GM12878 (cell line): Measurements from ENCODE around the gene DLG2. TPM values are rescaled to one million over a fixed set of nuclear protein-coding genes. Genes with fewer than 3 reads are reported as not detected.

Experiments used
- ATAC-seq: fragments of 200-7000 bp; cut with Tn5 transposase; 3 replicates; pipeline ENCODE4 v1.9.1; 2020; ENCODE audit warnings: mild to moderate bottlenecking, moderate library complexity
- BruUV-seq: library from RNA; stranded (reverse); fragments of 400-500 nt; replicated peaks from 2 replicates; lab custom pipeline; 2021; lab: Mats Ljungman, UMichigan
- CTCF ChIA-PET: fragments of 300-600 bp; sonication (Branson Sonifier 250); formaldehyde crosslinking; extraction: SDS; loops from one replicate; lab custom pipeline; 2021; ENCODE audit warnings: inconsistent platforms; lab: Yijun Ruan, JAX
- POLR2A ChIA-PET: fragments of 350-600 bp; formaldehyde crosslinking; extraction: SDS; loops from one replicate; lab custom pipeline; 2021; ENCODE audit warnings: inconsistent platforms; lab: Charles Lee
- RAD21 ChIA-PET: fragments of 300-600 bp; sonication (Branson Sonifier 250); formaldehyde crosslinking; loops from one replicate; lab custom pipeline; 2023; ENCODE audit warnings: antibody characterized with exemption; ENCODE audit not compliant: unreplicated experiment; lab: Charles Lee
- SMC1A ChIA-PET: fragments of 300-600 bp; sonication (Branson Sonifier 250); formaldehyde crosslinking; loops from one replicate; lab custom pipeline; 2023; ENCODE audit not compliant: unreplicated experiment, uncharacterized antibody; lab: Charles Lee
- DNase-seq: peaks from one replicate; pipeline ENCODE4 v3.0.0-alpha.2; 2011; ENCODE audit warnings: low read depth, low spot score
- FAIRE-seq: peaks from 3 replicates; lab custom pipeline; 2011; peaks lifted over from hg19 to GRCh38; lab: Jason Lieb, UNC
- H2AFZ ChIP-seq: 2 replicates; pipeline ENCODE4 v1.6.0; 2011; ENCODE audit warnings: low read depth, low read length, control low read depth; ENCODE audit not compliant: control insufficient read depth
- H3K27ac ChIP-seq: 2 replicates; pipeline ENCODE4 v1.5.1; 2011; ENCODE audit warnings: control low read depth; ENCODE audit not compliant: control insufficient read depth, insufficient read depth
- H3K27me3 ChIP-seq, 2 experiments: replicated peaks in 1 of 2; 2 replicates each; pipeline versions ENCODE4 v1.6.0 to v1.6.1; 2011; ENCODE audit warnings: low read length in 1 of 2; ENCODE audit not compliant: control insufficient read depth in 2 of 2, insufficient read depth in 2 of 2
- H3K36me3 ChIP-seq, 2 experiments: 2 replicates each; pipeline ENCODE4 v1.5.1; 2011; ENCODE audit warnings: low read length in 1 of 2; ENCODE audit not compliant: control insufficient read depth in 2 of 2, insufficient read depth in 2 of 2
- H3K4me1 ChIP-seq: 2 replicates; pipeline ENCODE4 v1.6.1; 2011; ENCODE audit warnings: mild to moderate bottlenecking, low read length, moderate library complexity, mixed read lengths; ENCODE audit not compliant: control insufficient read depth, insufficient read depth
- H3K4me2 ChIP-seq: 2 replicates; pipeline ENCODE4 v1.6.0; 2011; ENCODE audit warnings: control low read depth; ENCODE audit not compliant: control insufficient read depth, insufficient read depth
- H3K4me3 ChIP-seq: fragments of 200-600 bp; sonication (generic); 2 replicates; pipeline ENCODE4 v1.5.1; 2016
- H3K79me2 ChIP-seq: 2 replicates; pipeline ENCODE4 v1.6.0; 2011; ENCODE audit warnings: low read length; ENCODE audit not compliant: control insufficient read depth, insufficient read depth
- H3K9ac ChIP-seq: 2 replicates; pipeline ENCODE4 v1.8.0; 2011; ENCODE audit warnings: low read length, control low read depth, mixed read lengths; ENCODE audit not compliant: control insufficient read depth, insufficient read depth
- H3K9me3 ChIP-seq: replicated peaks from 3 replicates; pipeline ENCODE4 v1.5.1; 2011; ENCODE audit warnings: mild to moderate bottlenecking, low read length; ENCODE audit not compliant: control insufficient read depth, insufficient read depth
- H4K20me1 ChIP-seq: 2 replicates; pipeline ENCODE4 v1.6.0; 2011; ENCODE audit not compliant: control insufficient read depth, insufficient read depth
- CREB1 ChIP-seq: IDR thresholded peaks from 2 replicates; pipeline ENCODE4 v1.6.1; 2012; ENCODE audit warnings: low read depth, mild to moderate bottlenecking, inconsistent platforms
- FOS ChIP-seq: IDR thresholded peaks from 3 replicates; pipeline ENCODE4 v1.6.1; 2011; ENCODE audit warnings: borderline replicate concordance; ENCODE audit not compliant: insufficient read length; ENCODE audit errors: extremely low read depth
- FOXM1 ChIP-seq: IDR thresholded peaks from 2 replicates; pipeline ENCODE4 v1.6.1; 2012; ENCODE audit warnings: low read depth, mild to moderate bottlenecking, inconsistent platforms, low read length, moderate library complexity
- HDAC2 ChIP-seq: fragments of 200-600 bp; sonication (generic); IDR thresholded peaks from 2 replicates; pipeline ENCODE4 v1.6.1; 2017
- RBBP5 ChIP-seq: fragments of 200-600 bp; sonication (generic); conservative IDR thresholded peaks from 2 replicates; pipeline ENCODE4 v1.6.1; 2016
- RCOR1 ChIP-seq: conservative IDR thresholded peaks from 2 replicates; pipeline ENCODE4 v1.6.1; 2012; ENCODE audit warnings: low read depth, low read length, improper control_type of control experiment
- SIN3A ChIP-seq: IDR thresholded peaks from 2 replicates; pipeline ENCODE4 v1.6.1; 2012; ENCODE audit warnings: low read depth, low read length, improper control_type of control experiment
- SMAD5 ChIP-seq: IDR thresholded peaks from 2 replicates; pipeline ENCODE4 v1.6.1; 2016; ENCODE audit warnings: antibody characterized with exemption, low read depth
- SRF ChIP-seq, 2 experiments: IDR thresholded peaks; 2 replicates each; pipeline ENCODE4 v1.6.1; 2011; ENCODE audit warnings: low read depth in 2 of 2, low read length in 2 of 2, mild to moderate bottlenecking in 1 of 2, moderate library complexity in 1 of 2
- STAT3 ChIP-seq: IDR thresholded peaks from 2 replicates; pipeline ENCODE4 v1.6.1; 2011; ENCODE audit warnings: low read depth, low read length, improper control_type of control experiment
- TAF1 ChIP-seq: IDR thresholded peaks from 2 replicates; pipeline ENCODE4 v1.6.1; 2011; ENCODE audit warnings: mild to moderate bottlenecking, low read depth, low read length, borderline replicate concordance
- TBL1XR1 ChIP-seq: IDR thresholded peaks from 2 replicates; pipeline ENCODE4 v1.6.1; 2012; ENCODE audit warnings: low read depth, low read length, improper control_type of control experiment
- YBX1 ChIP-seq: fragments of 450-650 bp; IDR thresholded peaks from 2 replicates; pipeline ENCODE4 v1.6.1; 2016; ENCODE audit warnings: antibody characterized with exemption
- ZNF217 ChIP-seq: fragments of 450-650 bp; IDR thresholded peaks from 2 replicates; pipeline ENCODE4 v1.6.1; 2017; ENCODE audit warnings: antibody characterized with exemption, mild to moderate bottlenecking
- WGBS: methylation state at CpG from one replicate; pipeline ENCODE4 v1.1.6; 2016; ENCODE audit warnings: low lambda C conversion rate; ENCODE audit not compliant: insufficient replicate concordance, insufficient coverage; ENCODE audit errors: missing lambda C conversion rate; 5-methylcytosine and 5-hydroxymethylcytosine counted together
- in situ Hi-C: fragments of 300-500 bp; cut with MboI; formaldehyde crosslinking; loops from 9 replicates; pipeline ENCODE4 v1.14.3; 2018; ENCODE audit warnings: mixed read lengths
- intact Hi-C: fragments of 100-400 bp; cut with micrococcal nuclease; formaldehyde crosslinking; loops from one replicate; pipeline ENCODE4 v1.14.2; 2022; ENCODE audit not compliant: unreplicated experiment
- polyA plus RNA-seq, 11 experiments: library from polyadenylated mRNA; depleted of rRNA in 4 of 11; unstranded in 6 of 11; stranded (reverse) in 5 of 11; fragments of >200 nt; fragmentation: Nextera tagmentation in 4 of 11; fragmentation: Illumina TruSeq in 1 of 11; extraction: Ambion mirVana in 4 of 11; extraction: Trizol in 1 of 11; gene quantifications; 1 replicate in 1 of 11; 2 replicates in 10 of 11; pipeline versions ENCODE4 v1.2.1 to v1.2.3, GENCODE V29; 2011 to 2016; ENCODE audit warnings: inconsistent platforms in 2 of 11, missing spikeins in 2 of 11, low read depth in 1 of 11
- total RNA-seq, 4 experiments: library from RNA; depleted of rRNA in 3 of 4; stranded (reverse); fragments of >200 nt in 3 of 4; fragmentation: Illumina TruSeq in 1 of 4; extraction: Trizol in 1 of 4; gene quantifications; 2 replicates each; pipeline versions ENCODE4 v1.2.1 to v1.2.3, GENCODE V29; 2013 to 2021
- TF ChIP-seq, protein P1 (sequence below): IDR thresholded peaks from 2 replicates; pipeline ENCODE4 v1.6.1; 2012; ENCODE audit warnings: low read depth, low read length, improper control_type of control experiment
- TF ChIP-seq, protein P2 (sequence below): IDR thresholded peaks from 2 replicates; pipeline ENCODE4 v1.6.1; 2012; ENCODE audit warnings: low read length, inconsistent platforms

Gene DLG2
- total and polyA plus RNA-seq, 10 of the 15 experiments (the other 5 are each of a cell fraction or from before 2014, with no cell fraction given), result 0.09 to 0.98 (median 0.35) TPM

GRCh38 chr11:83933008-83933407 lies 1694.1 kb downstream of the DLG2 start:
- Histone ChIP-seq H3K9ac (no peak overlapping the region), H3K4me2 (no peak overlapping the region), H3K4me3 (no peak overlapping the region), H3K79me2 (no peaks in the 10 kb centered on the region), H3K4me1 (no peaks in the 10 kb centered on the region), H3K27ac (no peak overlapping the region), H3K36me3 (no peaks in the 10 kb centered on the region), H4K20me1 (no peaks in the 10 kb centered on the region), H2AFZ (no peak overlapping the region), H3K27me3 (no peaks in the 10 kb centered on the region), H3K9me3 (no peaks in the 10 kb centered on the region)
- ChIA-PET SMC1A (no interaction called here), CTCF (no interaction called here), POLR2A (no interaction called here), RAD21 (no interaction called here)
- FAIRE-seq, result no peak
- no TSS peak for BruUV-seq
- TF ChIP-seq FOS (no peak), CREB1 (no peak), TBL1XR1 (no peak), SIN3A (no peak), YBX1 (no peak), SRF (IDR thresholded peaks at IDR 0.05; ENCODE audit: low read depth in 2 of 2, low read length in 2 of 2) (no peak), TAF1 (no peak), ZNF217 (no peak), RBBP5 (no peak), STAT3 (no peak), SMAD5 (no peak), HDAC2 (no peak), RCOR1 (no peak), FOXM1 (no peak)
- TF ChIP-seq, protein P1, sequence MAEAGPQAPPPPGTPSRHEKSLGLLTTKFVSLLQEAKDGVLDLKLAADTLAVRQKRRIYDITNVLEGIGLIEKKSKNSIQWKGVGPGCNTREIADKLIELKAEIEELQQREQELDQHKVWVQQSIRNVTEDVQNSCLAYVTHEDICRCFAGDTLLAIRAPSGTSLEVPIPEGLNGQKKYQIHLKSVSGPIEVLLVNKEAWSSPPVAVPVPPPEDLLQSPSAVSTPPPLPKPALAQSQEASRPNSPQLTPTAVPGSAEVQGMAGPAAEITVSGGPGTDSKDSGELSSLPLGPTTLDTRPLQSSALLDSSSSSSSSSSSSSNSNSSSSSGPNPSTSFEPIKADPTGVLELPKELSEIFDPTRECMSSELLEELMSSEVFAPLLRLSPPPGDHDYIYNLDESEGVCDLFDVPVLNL, result no peak
- TF ChIP-seq, protein P2, sequence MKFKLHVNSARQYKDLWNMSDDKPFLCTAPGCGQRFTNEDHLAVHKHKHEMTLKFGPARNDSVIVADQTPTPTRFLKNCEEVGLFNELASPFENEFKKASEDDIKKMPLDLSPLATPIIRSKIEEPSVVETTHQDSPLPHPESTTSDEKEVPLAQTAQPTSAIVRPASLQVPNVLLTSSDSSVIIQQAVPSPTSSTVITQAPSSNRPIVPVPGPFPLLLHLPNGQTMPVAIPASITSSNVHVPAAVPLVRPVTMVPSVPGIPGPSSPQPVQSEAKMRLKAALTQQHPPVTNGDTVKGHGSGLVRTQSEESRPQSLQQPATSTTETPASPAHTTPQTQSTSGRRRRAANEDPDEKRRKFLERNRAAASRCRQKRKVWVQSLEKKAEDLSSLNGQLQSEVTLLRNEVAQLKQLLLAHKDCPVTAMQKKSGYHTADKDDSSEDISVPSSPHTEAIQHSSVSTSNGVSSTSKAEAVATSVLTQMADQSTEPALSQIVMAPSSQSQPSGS, result no peak
- in situ Hi-C loops (no loop called here), intact Hi-C loops (no loop called here)
- 6% methylated on average over 3 of the region's 3 CpGs for WGBS
- no peak for DNase-seq
- no peak for ATAC-seq
